Stimulated activated CD8-positive, alpha-beta memory T cell treated with anti-CD3 and anti-CD28 coated beads, Interleukin-7, amount 100 ng/mL, for 48 hours (primary cell): ENCODE results near the gene INTS6L.

Experiments
- DNase-seq, 2 donors: peaks; one replicate each; pipeline ENCODE4 v3.0.0-alpha.2; 2020; ENCODE audit warnings: low read depth in 1 of 2; ENCODE audit errors: extremely low read depth in 1 of 2

INTS6L gene, protein sequence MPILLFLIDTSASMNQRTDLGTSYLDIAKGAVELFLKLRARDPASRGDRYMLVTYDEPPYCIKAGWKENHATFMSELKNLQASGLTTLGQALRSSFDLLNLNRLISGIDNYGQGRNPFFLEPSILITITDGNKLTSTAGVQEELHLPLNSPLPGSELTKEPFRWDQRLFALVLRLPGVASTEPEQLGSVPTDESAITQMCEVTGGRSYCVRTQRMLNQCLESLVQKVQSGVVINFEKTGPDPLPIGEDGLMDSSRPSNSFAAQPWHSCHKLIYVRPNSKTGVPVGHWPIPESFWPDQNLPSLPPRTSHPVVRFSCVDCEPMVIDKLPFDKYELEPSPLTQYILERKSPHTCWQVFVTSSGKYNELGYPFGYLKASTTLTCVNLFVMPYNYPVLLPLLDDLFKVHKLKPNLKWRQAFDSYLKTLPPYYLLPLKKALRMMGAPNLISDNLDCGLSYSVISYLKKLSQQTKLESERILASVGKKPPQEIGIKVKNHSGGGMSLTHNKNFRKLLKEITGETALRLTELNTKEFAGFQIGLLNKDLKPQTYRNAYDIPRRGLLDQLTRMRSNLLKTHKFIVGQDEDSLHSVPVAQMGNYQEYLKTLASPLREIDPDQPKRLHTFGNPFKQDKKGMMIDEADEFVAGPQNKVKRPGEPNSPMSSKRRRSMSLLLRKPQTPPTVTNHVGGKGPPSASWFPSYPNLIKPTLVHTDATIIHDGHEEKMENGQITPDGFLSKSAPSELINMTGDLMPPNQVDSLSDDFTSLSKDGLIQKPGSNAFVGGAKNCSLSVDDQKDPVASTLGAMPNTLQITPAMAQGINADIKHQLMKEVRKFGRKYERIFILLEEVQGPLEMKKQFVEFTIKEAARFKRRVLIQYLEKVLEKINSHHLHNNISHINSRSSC

GRCh38 chrX:135520553-135521404, at the start of gene INTS6L:
INTS6L (plus strand) TSS chrX:135520660; CDS start chrX:135520993, 333 bp downstream.
- DNase-seq, result peak; percentile 50 to 76

DNA sequence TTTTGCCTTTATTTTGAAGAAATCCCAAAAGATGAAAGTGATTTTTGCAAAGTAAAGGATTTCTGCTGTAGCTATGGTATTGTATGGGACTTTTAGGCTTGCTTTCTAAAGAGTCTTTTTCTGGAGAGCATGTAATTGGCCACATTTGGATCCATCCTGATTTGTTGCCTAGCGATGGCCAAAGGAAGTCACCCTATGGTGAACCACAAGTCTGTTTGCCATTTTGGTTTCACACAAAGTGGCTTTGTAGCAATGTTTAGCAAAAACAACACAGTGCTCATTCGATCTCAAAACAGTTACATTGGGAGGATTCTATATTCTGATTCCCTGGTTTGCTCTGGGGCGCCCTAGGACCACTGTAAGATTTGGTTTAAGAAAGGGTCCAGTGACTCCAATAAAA, 44.1 kb upstream of the INTS6L start:
- DNase-seq, result no peak

- DNase-seq, result no peak
Observed at GRCh38 chrX:135477576-135477975, 42.9 kb upstream of the INTS6L start.

GRCh38 chrX:135480076-135480475, 40.4 kb upstream of the INTS6L start:
- DNase-seq, result no peak

DNA sequence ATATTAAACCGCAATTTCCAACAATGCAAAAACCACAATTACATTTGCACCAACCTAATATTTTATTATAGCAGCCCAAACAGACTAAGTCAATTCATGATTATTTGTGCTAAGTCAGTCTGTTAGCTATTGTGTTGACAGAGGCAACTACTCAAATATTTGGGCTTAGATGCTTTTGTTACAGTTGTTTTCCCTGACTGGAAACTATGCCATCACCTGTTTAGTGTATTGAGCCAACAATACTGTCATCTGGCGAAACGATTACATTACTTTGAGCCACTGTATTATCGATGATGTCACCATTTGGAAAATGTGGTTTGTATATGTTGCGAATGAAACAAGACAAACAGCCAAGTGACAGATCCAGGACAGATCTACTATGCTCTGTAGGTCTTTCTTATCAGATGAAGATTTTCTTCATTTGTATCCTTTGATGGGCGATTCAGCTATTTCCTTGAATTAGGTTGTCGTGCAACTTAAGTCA, 38.7 kb upstream of the INTS6L start:
- DNase-seq, result no peak

DNA sequence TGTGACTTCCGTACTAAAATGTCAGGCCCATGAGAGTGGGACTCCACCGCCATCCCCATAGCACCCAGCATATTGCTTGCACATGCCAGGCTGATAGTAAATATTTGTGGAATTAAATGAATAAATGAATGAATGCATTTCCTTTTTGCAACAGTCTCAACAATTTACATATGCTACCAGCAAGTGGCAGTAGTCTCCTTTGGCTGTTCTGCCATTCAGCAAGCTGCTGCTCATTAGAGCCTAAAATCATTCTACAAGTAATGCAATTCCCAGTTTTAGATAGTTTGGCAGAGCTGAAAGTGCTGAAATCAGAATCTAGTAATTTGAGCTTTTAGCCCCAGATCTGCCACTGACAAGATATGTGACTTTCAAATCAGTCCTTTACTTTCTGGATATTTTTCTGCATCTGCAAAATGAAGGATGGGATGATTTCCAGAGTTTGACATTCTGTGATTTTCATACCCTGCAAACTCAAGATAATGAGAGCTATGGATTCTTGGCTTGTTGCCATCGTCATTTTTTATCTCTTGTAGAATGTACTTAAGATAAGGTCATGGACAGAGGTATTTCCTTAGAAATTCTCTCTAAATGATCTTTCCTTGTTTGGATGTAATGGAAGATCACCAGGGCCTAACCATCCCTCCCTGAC, 35.7 kb upstream of the INTS6L start:
- no peak for DNase-seq

DNA sequence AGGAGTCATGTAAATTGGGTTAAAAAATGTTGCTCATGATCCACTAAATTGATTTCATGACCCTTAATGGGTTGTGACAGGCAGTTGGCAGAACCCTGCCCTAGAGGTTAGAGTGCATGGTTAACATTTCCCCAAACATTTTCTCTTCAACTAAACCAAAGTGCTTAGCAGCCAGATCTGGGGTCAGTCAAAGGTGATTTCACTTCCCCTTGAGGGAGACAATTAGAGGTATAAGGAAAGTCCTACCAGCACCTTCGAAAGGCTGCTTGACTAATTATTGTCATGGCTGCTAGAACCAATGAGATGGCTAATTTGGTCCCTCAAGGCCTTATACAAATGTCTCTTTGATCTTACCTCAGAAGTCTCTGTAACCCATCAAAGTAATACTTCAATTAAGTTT, 30.9 kb upstream of the INTS6L start:
- no peak for DNase-seq

DNA sequence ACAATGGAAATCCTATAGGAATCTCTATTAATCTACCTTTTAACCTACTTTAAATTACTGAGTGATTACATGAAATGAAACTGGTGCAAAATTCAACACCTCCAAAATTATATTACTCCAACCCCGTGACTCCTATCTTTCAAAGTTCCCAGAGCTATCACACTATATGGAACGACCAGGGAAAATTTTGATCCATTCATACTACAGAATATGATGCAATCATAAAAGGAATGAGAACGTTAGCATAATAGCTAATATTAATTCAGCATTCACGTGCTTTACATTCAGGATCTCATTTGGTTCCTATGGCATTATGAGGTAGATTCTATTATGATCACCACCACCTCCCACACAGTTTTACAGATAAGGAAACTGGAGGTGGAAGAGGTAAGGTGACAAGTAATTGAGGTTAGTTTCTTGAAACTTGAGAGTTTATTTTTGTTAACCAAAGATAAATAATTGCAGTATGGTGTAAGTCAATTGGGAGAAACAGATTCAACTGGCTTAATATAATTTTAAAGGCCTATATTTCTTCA, 29.4 kb upstream of the INTS6L start:
- DNase-seq, result no peak

- DNase-seq, result no peak
Observed at GRCh38 chrX:135494453-135494852, 26.0 kb upstream of the INTS6L start.

DNA sequence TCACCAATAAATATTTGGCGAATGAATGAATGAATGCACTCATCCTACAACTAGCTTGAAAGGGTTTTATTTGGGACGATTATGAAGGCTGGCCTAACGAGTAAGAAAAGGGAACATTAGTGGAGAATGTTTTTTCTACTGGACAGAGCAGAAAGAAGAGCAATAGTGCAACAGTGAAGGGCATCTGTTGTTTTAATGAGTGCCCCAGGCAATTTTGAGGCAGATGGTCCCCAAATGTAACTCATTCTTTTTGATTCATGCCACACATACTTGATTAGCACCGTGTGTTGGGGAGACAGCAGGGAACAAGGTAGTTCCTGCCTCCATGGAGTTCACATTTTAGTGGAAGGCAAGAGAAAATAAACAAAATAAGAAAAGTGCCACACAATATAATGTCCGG, 22.7 kb upstream of the INTS6L start:
- DNase-seq, result no peak

DNA sequence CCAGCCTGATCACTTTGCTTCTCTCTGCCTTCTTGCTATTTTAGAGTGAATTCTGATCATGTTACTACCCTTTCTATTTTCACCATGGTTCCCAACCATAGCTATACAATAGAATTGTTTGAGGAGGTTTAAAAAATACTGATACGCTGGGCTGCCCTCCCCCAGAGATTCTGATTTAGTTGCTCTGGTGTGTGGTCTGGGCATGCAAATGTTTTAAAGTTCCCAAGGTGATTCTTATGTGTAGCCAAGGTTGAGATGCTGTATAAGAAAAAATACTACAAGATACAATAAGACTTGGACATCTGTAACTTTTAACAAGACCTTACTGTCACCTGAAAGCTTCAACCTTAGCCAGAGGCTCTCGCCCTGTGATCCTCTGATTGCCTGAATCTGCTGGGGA, 22.2 kb upstream of the INTS6L start:
- no peak for DNase-seq

GRCh38 chrX:135505351-135505750, 15.1 kb upstream of the INTS6L start:
- DNase-seq, result no peak

GRCh38 chrX:135509885-135510284, 10.6 kb upstream of the INTS6L start:
- no peak for DNase-seq

DNA sequence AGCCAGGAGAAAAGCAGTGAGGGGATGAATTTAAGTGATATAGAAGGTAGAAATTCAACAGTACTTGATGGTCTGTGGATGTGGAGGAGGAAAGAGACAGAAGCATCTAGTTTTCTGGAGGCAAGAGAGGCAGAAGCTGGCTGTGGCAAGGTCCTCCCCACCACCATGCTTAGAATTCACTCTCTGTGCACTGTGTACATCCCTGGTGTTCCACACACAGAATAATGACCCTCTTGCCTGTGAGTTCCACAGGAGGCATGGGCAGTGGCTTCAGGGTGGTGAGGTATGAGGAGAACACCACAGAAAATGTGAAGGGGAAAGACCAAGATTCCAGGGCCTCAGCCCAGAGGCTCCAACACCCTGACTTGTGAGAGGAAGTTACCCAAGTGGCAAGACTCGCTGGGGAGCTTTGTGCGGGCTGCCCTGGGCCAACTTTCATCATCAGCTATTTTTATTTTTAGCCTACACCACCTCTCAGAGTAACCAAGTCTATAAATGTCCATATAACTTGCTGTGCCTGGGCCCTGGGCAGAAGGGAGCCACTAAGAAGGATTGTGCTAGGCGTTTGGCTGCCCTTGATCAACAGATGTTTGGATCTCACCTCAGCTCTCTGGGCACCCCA, 7.8 kb upstream of the INTS6L start:
- no peak for DNase-seq

DNA sequence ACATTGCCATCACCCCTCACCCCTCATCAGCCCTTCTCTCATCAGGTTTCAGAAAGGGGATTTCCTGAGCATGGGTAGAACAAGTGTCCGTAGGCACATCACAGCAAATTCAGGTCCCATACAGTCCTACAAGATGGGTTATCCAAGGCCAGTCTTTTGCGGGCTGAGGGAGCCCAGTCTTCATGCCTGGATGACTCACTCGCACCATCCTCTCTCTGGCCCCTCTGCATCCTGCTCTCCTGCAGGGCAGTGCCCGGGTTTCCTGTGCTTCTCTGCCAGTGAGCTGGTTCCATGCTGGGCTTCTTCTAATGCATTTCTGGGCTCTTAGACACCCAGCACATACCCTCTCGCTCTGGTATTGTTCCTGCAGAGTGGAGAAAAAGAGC, 7.3 kb upstream of the INTS6L start:
- DNase-seq, result no peak

DNA sequence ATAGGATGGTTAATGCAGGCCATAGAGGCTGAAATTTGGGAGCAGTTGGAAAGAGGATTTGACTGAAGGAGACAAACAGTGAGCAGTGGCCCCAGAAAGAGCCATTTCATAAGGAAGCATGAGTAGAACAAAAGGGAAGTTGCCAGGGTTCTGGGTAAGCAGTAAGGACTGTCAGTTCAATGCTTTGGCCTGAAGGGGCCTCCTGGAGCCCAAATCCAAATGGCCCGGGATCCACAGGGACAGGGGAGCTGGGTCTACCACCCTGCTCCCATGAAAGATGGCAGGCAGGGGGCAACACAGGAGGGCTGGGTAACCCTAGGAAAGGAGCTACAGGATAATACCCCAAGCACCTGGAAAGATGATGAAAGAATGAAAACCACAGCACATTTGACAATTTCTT, 4.1 kb upstream of the INTS6L start:
- DNase-seq, result no peak

GRCh38 chrX:135518161-135518560, 2.3 kb upstream of the INTS6L start:
- DNase-seq, result no peak

- DNase-seq, result no peak
Observed at GRCh38 chrX:135520022-135520552, 373 bp upstream of the INTS6L start.

- peak; percentile 66 to 81 for DNase-seq
Observed at GRCh38 chrX:135521405-135522131, 1.1 kb downstream of the INTS6L start.
